Keratinocyte (primary cell): ENCODE measurements around the gene MRS2. TPM values are rescaled to one million over a fixed set of nuclear protein-coding genes. Genes with fewer than 3 reads are reported as not detected.

Experiments
- DNase-seq: peaks from one replicate; pipeline ENCODE4 v3.0.0-alpha.2; 2011; ENCODE audit warnings: low read depth, missing footprints, low spot score
- FAIRE-seq: peaks from 2 replicates; lab custom pipeline; 2011; peaks lifted over from hg19 to GRCh38; lab: Jason Lieb, UNC
- H2AFZ ChIP-seq: 2 replicates; pipeline ENCODE4 v1.6.0; 2012; ENCODE audit warnings: low read length, control low read depth, inconsistent platforms; ENCODE audit not compliant: control insufficient read depth
- H3K27ac ChIP-seq: 2 replicates; pipeline ENCODE4 v1.5.1; 2011; ENCODE audit warnings: low read length; ENCODE audit not compliant: control insufficient read depth, insufficient read depth
- H3K27me3 ChIP-seq: 3 replicates; pipeline ENCODE4 v1.6.0; 2011; ENCODE audit warnings: low read length; ENCODE audit not compliant: control insufficient read depth, insufficient read depth; ENCODE audit errors: extremely low read depth
- H3K36me3 ChIP-seq, 2 experiments: 2 replicates in 1 of 2; 3 replicates in 1 of 2; pipeline ENCODE4 v1.5.1; 2011; ENCODE audit warnings: low read length in 2 of 2, mild to moderate bottlenecking in 1 of 2; ENCODE audit not compliant: control insufficient read depth in 2 of 2, insufficient read depth in 2 of 2; ENCODE audit errors: extremely low read depth in 1 of 2
- H3K4me1 ChIP-seq: 3 replicates; pipeline ENCODE4 v1.5.1; 2011; ENCODE audit warnings: low read length; ENCODE audit not compliant: control insufficient read depth, insufficient read depth; ENCODE audit errors: extremely low read depth
- H3K4me2 ChIP-seq: 3 replicates; pipeline ENCODE4 v1.6.0; 2011; ENCODE audit warnings: low read depth, low read length; ENCODE audit not compliant: control insufficient read depth, insufficient read depth; ENCODE audit errors: extremely low read depth
- H3K4me3 ChIP-seq, 3 experiments: fragments of 200-600 bp in 1 of 3; sonication (generic) in 1 of 3; 2 replicates in 2 of 3; 3 replicates in 1 of 3; pipeline ENCODE4 v1.5.1; 2011 to 2016; ENCODE audit warnings: low read length in 3 of 3, mild to moderate bottlenecking in 3 of 3, control low read depth in 2 of 3, inconsistent platforms in 1 of 3, low read depth in 1 of 3, mixed read lengths in 1 of 3, mixed run types in 1 of 3, moderate library complexity in 1 of 3; ENCODE audit not compliant: control insufficient read depth in 2 of 3, insufficient read depth in 2 of 3; ENCODE audit errors: extremely low read depth in 1 of 3
- H3K79me2 ChIP-seq: 2 replicates; pipeline ENCODE4 v1.6.0; 2012; ENCODE audit warnings: low read length; ENCODE audit not compliant: control insufficient read depth, insufficient read depth
- H3K9ac ChIP-seq: 3 replicates; pipeline ENCODE4 v1.6.0; 2011; ENCODE audit warnings: low read length; ENCODE audit not compliant: control insufficient read depth, insufficient read depth; ENCODE audit errors: extremely low read depth
- H3K9me1 ChIP-seq: 3 replicates; pipeline ENCODE4 v1.6.0; 2011; ENCODE audit warnings: low read length; ENCODE audit not compliant: control insufficient read depth, insufficient read depth; ENCODE audit errors: extremely low read depth
- H3K9me3 ChIP-seq: 2 replicates; pipeline ENCODE4 v1.5.1; 2012; ENCODE audit warnings: low read depth, low read length; ENCODE audit not compliant: control insufficient read depth
- H4K20me1 ChIP-seq: 3 replicates; pipeline ENCODE4 v1.6.0; 2011; ENCODE audit warnings: low read length; ENCODE audit not compliant: control insufficient read depth, insufficient read depth; ENCODE audit errors: extremely low read depth
- EZH2 ChIP-seq: IDR thresholded peaks from one replicate; pipeline ENCODE4 v1.6.1; 2012; ENCODE audit warnings: inconsistent platforms, mild to moderate bottlenecking, low read length, moderate library complexity
- dilution Hi-C: fragments of 300-500 bp; cut with MboI; formaldehyde crosslinking; loops from one replicate; pipeline ENCODE4 v1.7.0; 2020; ENCODE audit warnings: low sequenced_read_pairs; ENCODE audit not compliant: extremely low pct_ligation_motif_present
- polyA plus RNA-seq, 5 experiments: library from polyadenylated mRNA; depleted of rRNA in 3 of 5; stranded (reverse) in 3 of 5; stranded (forward) in 1 of 5; unstranded in 1 of 5; fragments of >200 nt; gene quantifications; 1 replicate in 1 of 5; 2 replicates in 3 of 5; 3 replicates in 1 of 5; pipeline versions ENCODE4 v1.2.1 to v1.2.3, GENCODE V29; 2011 to 2012; ENCODE audit warnings: missing spikeins in 2 of 5, low read depth in 1 of 5, low replicate concordance in 1 of 5
- TF ChIP-seq, protein P1 (sequence below), 3 experiments: IDR thresholded peaks in 1 of 3; conservative IDR thresholded peaks in 1 of 3; optimal IDR thresholded peaks in 1 of 3; 2 replicates in 2 of 3; 3 replicates in 1 of 3; pipeline versions ENCODE3 to v1.5.1; 2011; ENCODE audit warnings: low read length in 3 of 3, mild to moderate bottlenecking in 3 of 3, moderate library complexity in 2 of 3, control low read depth in 1 of 3, inconsistent platforms in 1 of 3; ENCODE audit not compliant: insufficient read depth in 2 of 3; ENCODE audit errors: extremely low read depth in 1 of 3

Gene MRS2
- polyA plus RNA-seq, 1 donor (not counting 4 experiments of a cell fraction or from before 2014, with no cell fraction given), result 26.9 TPM

DNA sequence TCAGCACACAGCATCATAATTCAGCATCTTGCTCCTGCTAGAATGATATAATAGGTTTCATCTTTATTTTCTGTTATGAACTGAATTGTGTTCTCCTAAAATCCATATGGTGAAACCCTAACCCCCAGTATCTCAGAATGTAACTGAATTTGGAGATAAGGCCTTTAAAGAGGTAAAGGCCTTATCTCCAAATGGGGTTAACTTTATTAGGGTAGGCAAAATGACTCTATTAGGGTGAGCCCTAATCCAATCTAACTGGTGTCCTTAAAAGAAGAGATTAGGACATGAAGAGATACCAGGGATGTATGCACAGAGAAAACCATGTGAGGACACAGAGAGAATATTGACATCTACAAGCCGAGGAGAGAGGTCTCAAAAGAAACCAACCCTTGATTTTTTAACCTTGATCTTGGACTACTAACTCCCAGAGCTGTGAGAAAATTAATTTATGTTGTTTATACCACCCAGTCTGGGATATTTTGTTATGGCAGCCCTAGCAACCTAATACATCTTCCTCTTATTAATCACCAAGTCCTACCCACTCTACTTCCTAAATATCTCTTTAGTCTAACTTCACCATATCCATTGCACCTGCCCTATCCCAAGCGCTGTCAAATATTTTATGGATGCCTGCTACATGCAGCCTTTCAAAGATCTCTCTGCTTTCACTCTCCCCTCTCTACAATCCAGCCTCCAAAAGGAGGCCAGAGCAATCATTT lies 8.5 kb upstream of the MRS2 start:
- Histone ChIP-seq H3K9me1 (no peaks in the 10 kb centered on the region), H2AFZ (no peak overlapping the region), H4K20me1 (no peaks in the 10 kb centered on the region), H3K9ac (no peak overlapping the region), H3K4me2 (no peak overlapping the region), H3K27me3 (no peaks in the 10 kb centered on the region), H3K9me3 (no peaks in the 10 kb centered on the region), H3K27ac (no peak overlapping the region), H3K79me2 (no peaks in the 10 kb centered on the region), H3K36me3 (no peaks in the 10 kb centered on the region), H3K4me3 (no peak overlapping the region), H3K4me1 (no peaks in the 10 kb centered on the region)
- no peak for FAIRE-seq
- TF ChIP-seq EZH2, result no peak
- TF ChIP-seq, protein P1, sequence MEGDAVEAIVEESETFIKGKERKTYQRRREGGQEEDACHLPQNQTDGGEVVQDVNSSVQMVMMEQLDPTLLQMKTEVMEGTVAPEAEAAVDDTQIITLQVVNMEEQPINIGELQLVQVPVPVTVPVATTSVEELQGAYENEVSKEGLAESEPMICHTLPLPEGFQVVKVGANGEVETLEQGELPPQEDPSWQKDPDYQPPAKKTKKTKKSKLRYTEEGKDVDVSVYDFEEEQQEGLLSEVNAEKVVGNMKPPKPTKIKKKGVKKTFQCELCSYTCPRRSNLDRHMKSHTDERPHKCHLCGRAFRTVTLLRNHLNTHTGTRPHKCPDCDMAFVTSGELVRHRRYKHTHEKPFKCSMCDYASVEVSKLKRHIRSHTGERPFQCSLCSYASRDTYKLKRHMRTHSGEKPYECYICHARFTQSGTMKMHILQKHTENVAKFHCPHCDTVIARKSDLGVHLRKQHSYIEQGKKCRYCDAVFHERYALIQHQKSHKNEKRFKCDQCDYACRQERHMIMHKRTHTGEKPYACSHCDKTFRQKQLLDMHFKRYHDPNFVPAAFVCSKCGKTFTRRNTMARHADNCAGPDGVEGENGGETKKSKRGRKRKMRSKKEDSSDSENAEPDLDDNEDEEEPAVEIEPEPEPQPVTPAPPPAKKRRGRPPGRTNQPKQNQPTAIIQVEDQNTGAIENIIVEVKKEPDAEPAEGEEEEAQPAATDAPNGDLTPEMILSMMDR (optimal IDR thresholded peaks at IDR 0.05 in 1 of 3, IDR thresholded peaks at IDR 0.05 in 1 of 3, conservative IDR thresholded peaks at IDR 0.05 in 1 of 3; ENCODE audit: extremely low read depth in 1 of 3, insufficient read depth in 2 of 3, low read length in 3 of 3), result no peak
- dilution Hi-C loops, result loop anchor here (25.0 kb wide), 1 partner anchor 107 kb away; no protein-coding TSS in a partner anchor
- DNase-seq, result no peak

- DNase-seq, result no peak
- H3K9ac ChIP-seq, result no peak overlapping the region
These were observed 7.8 kb upstream of the MRS2 start for GRCh38 chr6:24394780-24395437.

More at GRCh38 chr6:24394780-24395437, 7.8 kb upstream of the MRS2 start:
- dilution Hi-C loops, result loop anchor here (25.0 kb wide), 1 partner anchor 108 kb away; no protein-coding TSS in a partner anchor
- H3K9me1 ChIP-seq, result no peaks in the 10 kb centered on the region
- H2AFZ ChIP-seq, result no peak overlapping the region
- H4K20me1 ChIP-seq, result no peaks in the 10 kb centered on the region
- no peaks in the 10 kb centered on the region for H3K36me3 ChIP-seq
- TF ChIP-seq, protein P1 (optimal IDR thresholded peaks at IDR 0.05 in 1 of 3, IDR thresholded peaks at IDR 0.05 in 1 of 3, conservative IDR thresholded peaks at IDR 0.05 in 1 of 3; ENCODE audit: extremely low read depth in 1 of 3, insufficient read depth in 2 of 3, low read length in 3 of 3), result no peak
- no peak for TF ChIP-seq EZH2
- H3K27ac ChIP-seq, result no peak overlapping the region
- no peaks in the 10 kb centered on the region for H3K79me2 ChIP-seq
- H3K9me3 ChIP-seq, result no peaks in the 10 kb centered on the region
- no peaks in the 10 kb centered on the region for H3K4me1 ChIP-seq
- H3K4me2 ChIP-seq, result no peak overlapping the region
- no peaks in the 10 kb centered on the region for H3K27me3 ChIP-seq
- no peak for FAIRE-seq
- H3K4me3 ChIP-seq, result no peak overlapping the region
